SK-N-SH treated with all-trans-retinoic acid at 6 μM for 48 hours (cell line): Measurements from ENCODE around the gene ANP32A.

Experiments
- ATAC-seq: fragments of 200-7000 bp; cut with Tn5 transposase; 3 replicates; pipeline ENCODE4 v1.9.1; 2020; ENCODE audit warnings: mild to moderate bottlenecking, moderate library complexity
- ARNTL ChIP-seq: fragments of 450-650 bp; formaldehyde crosslinking; IDR thresholded peaks from 2 replicates; pipeline ENCODE4 v1.5.0; 2020; ENCODE audit warnings: low read depth, mild to moderate bottlenecking, moderate library complexity, borderline replicate concordance
- BACH2 ChIP-seq: fragments of 250-450 bp; sonication (Bioruptor Pico); IDR thresholded peaks from 2 replicates; pipeline ENCODE4 v1.9.0; 2021; ENCODE audit warnings: mild to moderate bottlenecking, borderline replicate concordance
- CSDC2 ChIP-seq: fragments of 250-450 bp; sonication (Bioruptor Pico); IDR thresholded peaks from 2 replicates; pipeline ENCODE4 v1.5.0; 2020; ENCODE audit warnings: mild to moderate bottlenecking, moderate library complexity
- ESRRG ChIP-seq: fragments of 250-450 bp; sonication (Bioruptor Pico); IDR thresholded peaks from 2 replicates; pipeline ENCODE4 v1.6.1; 2021; ENCODE audit warnings: mild to moderate bottlenecking
- GLIS3 ChIP-seq: fragments of 250-450 bp; sonication (Bioruptor Pico); IDR thresholded peaks from 2 replicates; pipeline ENCODE4 v1.5.0; 2020; ENCODE audit warnings: mild to moderate bottlenecking, moderate library complexity
- ISL1 ChIP-seq: fragments of 250-450 bp; sonication (Bioruptor Pico); IDR thresholded peaks from 2 replicates; pipeline ENCODE4 v2.1.2; 2022; ENCODE audit warnings: mild to moderate bottlenecking, moderate library complexity
- OSR1 ChIP-seq: fragments of 250-450 bp; sonication (Bioruptor Pico); IDR thresholded peaks from 2 replicates; pipeline ENCODE4 v1.8.0; 2022; ENCODE audit warnings: moderate library complexity, mild to moderate bottlenecking, inconsistent platforms
- PPARA ChIP-seq: fragments of 250-450 bp; sonication (Bioruptor Pico); IDR thresholded peaks from 2 replicates; pipeline ENCODE4 v1.5.0; 2020; ENCODE audit warnings: mild to moderate bottlenecking, borderline replicate concordance
- SNAI2 ChIP-seq: fragments of 250-450 bp; sonication (Bioruptor Pico); IDR thresholded peaks from 2 replicates; pipeline ENCODE4 v1.5.0; 2020; ENCODE audit warnings: mild to moderate bottlenecking, moderate library complexity
- TCF4 ChIP-seq: fragments of 250-450 bp; sonication (Bioruptor Pico); IDR thresholded peaks from 2 replicates; pipeline ENCODE4 v1.8.0; 2021; ENCODE audit warnings: mild to moderate bottlenecking, moderate library complexity, borderline replicate concordance
- TOX ChIP-seq: fragments of 250-450 bp; sonication (Bioruptor Pico); IDR thresholded peaks from 2 replicates; pipeline ENCODE4 v1.8.0; 2021; ENCODE audit warnings: mild to moderate bottlenecking, moderate library complexity, borderline replicate concordance
- ZC3H10 ChIP-seq: fragments of 250-450 bp; sonication (Bioruptor Pico); IDR thresholded peaks from 2 replicates; pipeline ENCODE4 v1.5.1; 2021; ENCODE audit warnings: mild to moderate bottlenecking, moderate library complexity
- ZFP3 ChIP-seq: fragments of 250-450 bp; sonication (Bioruptor Pico); IDR thresholded peaks from 2 replicates; pipeline ENCODE4 v1.5.0; 2020; ENCODE audit warnings: mild to moderate bottlenecking, moderate library complexity
- ZFP30 ChIP-seq: fragments of 450-650 bp; formaldehyde crosslinking; IDR thresholded peaks from 2 replicates; pipeline ENCODE4 v1.5.0; 2022; ENCODE audit warnings: mild to moderate bottlenecking, moderate library complexity
- ZNF565 ChIP-seq: fragments of 450-650 bp; formaldehyde crosslinking; conservative IDR thresholded peaks from 2 replicates; pipeline ENCODE4 v1.5.0; 2020; ENCODE audit warnings: low read depth, mild to moderate bottlenecking, moderate library complexity
- ZNF70 ChIP-seq: fragments of 450-650 bp; formaldehyde crosslinking; IDR thresholded peaks from 2 replicates; pipeline ENCODE4 v1.5.0; 2020; ENCODE audit warnings: mild to moderate bottlenecking, moderate library complexity
- ZNF8 ChIP-seq: fragments of 450-650 bp; formaldehyde crosslinking; IDR thresholded peaks from 2 replicates; pipeline ENCODE4 v1.5.0; 2020; ENCODE audit warnings: mild to moderate bottlenecking, moderate library complexity
- TF ChIP-seq, protein P1 (sequence below): fragments of 250-450 bp; sonication (Bioruptor Pico); IDR thresholded peaks from 2 replicates; pipeline ENCODE4 v1.5.1; 2021; ENCODE audit warnings: mild to moderate bottlenecking, moderate library complexity
- TF ChIP-seq, protein P2 (sequence below): fragments of 250-450 bp; sonication (Bioruptor Pico); IDR thresholded peaks from 2 replicates; pipeline ENCODE4 v1.5.1; 2020; ENCODE audit warnings: low read depth, mild to moderate bottlenecking, moderate library complexity
- TF ChIP-seq, protein P3 (sequence below): fragments of 250-450 bp; sonication (Bioruptor Pico); IDR thresholded peaks from 2 replicates; pipeline ENCODE4 v1.8.0; 2020; ENCODE audit warnings: mild to moderate bottlenecking, moderate library complexity, borderline replicate concordance
- TF ChIP-seq, protein P4 (sequence below): fragments of 250-450 bp; sonication (Bioruptor Pico); IDR thresholded peaks from 2 replicates; pipeline ENCODE4 v1.5.0; 2020; ENCODE audit warnings: mild to moderate bottlenecking, moderate library complexity

Gene ANP32A

DNA sequence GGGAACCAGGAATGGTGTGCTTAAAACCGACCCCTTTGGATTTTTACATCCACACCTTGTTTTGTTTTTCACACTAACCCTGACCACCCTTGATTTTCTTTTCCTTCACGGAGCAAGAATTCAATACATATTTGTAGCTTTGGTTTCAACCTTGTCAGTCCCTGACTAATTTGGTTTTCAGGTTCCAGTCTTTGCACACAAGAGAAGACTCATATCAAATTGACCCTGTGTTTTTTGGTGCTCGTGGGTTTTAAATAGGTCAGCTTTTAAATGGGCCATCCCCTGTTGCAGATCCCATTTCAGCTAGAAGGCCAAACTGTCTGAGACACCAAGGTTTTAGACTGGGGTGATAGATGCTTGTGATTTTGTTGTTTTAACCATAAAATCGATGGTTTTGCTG lies 26.4 kb downstream of the ANP32A start:
- ATAC-seq: no peak
- TF ChIP-seq SNAI2 (CRISPR knock-in tag) (no peak), GLIS3 (no peak), OSR1 (CRISPR knock-in tag) (no peak), ZNF8 (CRISPR knock-in tag) (no peak)

DNA sequence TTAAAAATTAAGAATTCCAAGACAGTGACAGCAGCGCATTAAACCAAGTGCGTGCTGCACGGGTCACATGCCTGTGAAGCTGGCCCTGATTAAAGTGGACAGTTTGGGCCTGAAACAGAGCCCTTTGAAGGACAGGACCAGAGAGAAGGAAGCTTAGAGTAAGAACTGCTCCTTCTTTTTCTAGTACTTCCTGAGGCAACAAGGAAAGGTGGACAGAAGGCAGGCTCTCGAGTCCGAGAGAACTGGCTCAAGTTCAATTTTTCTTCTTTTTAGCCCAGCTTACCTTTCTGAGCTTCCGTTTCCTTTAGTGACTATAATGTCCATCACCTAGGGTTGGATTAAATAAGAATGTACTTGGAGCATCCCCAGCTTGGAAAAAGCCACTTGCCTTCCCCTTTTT lies 26.9 kb downstream of the ANP32A start:
- no peak for ATAC-seq
- TF ChIP-seq, protein P1, sequence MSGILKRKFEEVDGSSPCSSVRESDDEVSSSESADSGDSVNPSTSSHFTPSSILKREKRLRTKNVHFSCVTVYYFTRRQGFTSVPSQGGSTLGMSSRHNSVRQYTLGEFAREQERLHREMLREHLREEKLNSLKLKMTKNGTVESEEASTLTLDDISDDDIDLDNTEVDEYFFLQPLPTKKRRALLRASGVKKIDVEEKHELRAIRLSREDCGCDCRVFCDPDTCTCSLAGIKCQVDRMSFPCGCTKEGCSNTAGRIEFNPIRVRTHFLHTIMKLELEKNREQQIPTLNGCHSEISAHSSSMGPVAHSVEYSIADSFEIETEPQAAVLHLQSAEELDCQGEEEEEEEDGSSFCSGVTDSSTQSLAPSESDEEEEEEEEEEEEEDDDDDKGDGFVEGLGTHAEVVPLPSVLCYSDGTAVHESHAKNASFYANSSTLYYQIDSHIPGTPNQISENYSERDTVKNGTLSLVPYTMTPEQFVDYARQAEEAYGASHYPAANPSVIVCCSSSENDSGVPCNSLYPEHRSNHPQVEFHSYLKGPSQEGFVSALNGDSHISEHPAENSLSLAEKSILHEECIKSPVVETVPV (CRISPR knock-in tag): no peak
- TF ChIP-seq ZFP3 (CRISPR knock-in tag) (no peak), ISL1 (CRISPR knock-in tag) (no peak), ZFP30 (CRISPR knock-in tag) (no peak), ARNTL (CRISPR knock-in tag) (no peak), TCF4 (CRISPR knock-in tag) (no peak)
- TF ChIP-seq, protein P2, sequence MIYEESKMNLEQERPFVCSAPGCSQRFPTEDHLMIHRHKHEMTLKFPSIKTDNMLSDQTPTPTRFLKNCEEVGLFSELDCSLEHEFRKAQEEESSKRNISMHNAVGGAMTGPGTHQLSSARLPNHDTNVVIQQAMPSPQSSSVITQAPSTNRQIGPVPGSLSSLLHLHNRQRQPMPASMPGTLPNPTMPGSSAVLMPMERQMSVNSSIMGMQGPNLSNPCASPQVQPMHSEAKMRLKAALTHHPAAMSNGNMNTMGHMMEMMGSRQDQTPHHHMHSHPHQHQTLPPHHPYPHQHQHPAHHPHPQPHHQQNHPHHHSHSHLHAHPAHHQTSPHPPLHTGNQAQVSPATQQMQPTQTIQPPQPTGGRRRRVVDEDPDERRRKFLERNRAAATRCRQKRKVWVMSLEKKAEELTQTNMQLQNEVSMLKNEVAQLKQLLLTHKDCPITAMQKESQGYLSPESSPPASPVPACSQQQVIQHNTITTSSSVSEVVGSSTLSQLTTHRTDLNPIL (CRISPR knock-in tag): no peak
- TF ChIP-seq, protein P3, sequence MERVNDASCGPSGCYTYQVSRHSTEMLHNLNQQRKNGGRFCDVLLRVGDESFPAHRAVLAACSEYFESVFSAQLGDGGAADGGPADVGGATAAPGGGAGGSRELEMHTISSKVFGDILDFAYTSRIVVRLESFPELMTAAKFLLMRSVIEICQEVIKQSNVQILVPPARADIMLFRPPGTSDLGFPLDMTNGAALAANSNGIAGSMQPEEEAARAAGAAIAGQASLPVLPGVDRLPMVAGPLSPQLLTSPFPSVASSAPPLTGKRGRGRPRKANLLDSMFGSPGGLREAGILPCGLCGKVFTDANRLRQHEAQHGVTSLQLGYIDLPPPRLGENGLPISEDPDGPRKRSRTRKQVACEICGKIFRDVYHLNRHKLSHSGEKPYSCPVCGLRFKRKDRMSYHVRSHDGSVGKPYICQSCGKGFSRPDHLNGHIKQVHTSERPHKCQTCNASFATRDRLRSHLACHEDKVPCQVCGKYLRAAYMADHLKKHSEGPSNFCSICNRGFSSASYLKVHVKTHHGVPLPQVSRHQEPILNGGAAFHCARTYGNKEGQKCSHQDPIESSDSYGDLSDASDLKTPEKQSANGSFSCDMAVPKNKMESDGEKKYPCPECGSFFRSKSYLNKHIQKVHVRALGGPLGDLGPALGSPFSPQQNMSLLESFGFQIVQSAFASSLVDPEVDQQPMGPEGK (CRISPR knock-in tag): no peak
- TF ChIP-seq, all 23 proteins: peak for 0

DNA sequence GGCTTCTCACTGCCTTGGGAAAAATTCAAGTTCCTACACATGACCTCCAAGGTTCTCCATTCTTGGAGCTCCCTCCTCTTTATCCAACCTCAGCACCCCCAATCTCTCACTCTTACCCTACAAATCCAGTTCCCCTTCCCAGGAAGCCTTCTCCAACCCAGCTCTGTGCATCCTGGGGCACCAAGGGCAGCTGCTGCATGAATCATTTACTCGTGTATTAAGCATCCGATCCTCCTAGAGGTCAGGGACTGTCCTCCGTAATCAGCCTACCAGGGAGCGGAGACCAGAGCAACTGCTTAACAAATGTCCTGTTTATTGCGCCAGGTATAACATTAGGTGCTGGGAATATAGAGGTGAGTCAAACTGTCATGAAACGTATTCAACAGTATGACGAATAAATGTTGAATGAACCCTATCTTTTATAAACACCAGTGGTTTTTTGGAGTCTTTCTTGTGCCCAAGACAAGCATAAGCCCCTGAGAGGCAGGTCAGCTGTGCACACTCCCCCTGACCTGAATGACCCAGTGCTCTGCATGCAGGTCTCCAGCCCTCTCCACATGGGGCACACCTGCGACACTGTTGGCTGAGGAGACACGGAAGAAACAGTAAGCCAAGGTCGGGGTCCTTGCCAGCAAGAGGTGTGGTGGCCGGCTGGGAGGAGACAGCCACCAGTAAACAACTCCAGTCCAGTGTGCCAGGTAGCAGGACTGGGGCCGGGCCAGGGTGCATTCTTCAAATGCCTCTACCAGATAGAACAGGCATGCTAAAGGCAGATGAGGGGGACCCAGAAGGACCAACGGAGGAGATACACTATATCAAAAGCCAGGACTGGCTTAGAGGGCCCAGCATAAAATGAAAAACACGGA lies 27.6 kb downstream of the ANP32A start:
- ATAC-seq: no peak
- TF ChIP-seq CSDC2 (CRISPR knock-in tag) (no peak), ZNF565 (CRISPR knock-in tag) (no peak), GLIS3 (no peak), ZNF70 (CRISPR knock-in tag) (no peak), SNAI2 (CRISPR knock-in tag) (no peak), BACH2 (CRISPR knock-in tag) (no peak), ESRRG (CRISPR knock-in tag) (no peak), TOX (CRISPR knock-in tag) (no peak), TCF4 (CRISPR knock-in tag) (no peak), ISL1 (CRISPR knock-in tag) (no peak), ZNF8 (CRISPR knock-in tag) (no peak), ZC3H10 (CRISPR knock-in tag) (no peak), ARNTL (CRISPR knock-in tag) (no peak), OSR1 (CRISPR knock-in tag) (no peak), PPARA (no peak), ZFP30 (CRISPR knock-in tag) (no peak)
- TF ChIP-seq, protein P4, sequence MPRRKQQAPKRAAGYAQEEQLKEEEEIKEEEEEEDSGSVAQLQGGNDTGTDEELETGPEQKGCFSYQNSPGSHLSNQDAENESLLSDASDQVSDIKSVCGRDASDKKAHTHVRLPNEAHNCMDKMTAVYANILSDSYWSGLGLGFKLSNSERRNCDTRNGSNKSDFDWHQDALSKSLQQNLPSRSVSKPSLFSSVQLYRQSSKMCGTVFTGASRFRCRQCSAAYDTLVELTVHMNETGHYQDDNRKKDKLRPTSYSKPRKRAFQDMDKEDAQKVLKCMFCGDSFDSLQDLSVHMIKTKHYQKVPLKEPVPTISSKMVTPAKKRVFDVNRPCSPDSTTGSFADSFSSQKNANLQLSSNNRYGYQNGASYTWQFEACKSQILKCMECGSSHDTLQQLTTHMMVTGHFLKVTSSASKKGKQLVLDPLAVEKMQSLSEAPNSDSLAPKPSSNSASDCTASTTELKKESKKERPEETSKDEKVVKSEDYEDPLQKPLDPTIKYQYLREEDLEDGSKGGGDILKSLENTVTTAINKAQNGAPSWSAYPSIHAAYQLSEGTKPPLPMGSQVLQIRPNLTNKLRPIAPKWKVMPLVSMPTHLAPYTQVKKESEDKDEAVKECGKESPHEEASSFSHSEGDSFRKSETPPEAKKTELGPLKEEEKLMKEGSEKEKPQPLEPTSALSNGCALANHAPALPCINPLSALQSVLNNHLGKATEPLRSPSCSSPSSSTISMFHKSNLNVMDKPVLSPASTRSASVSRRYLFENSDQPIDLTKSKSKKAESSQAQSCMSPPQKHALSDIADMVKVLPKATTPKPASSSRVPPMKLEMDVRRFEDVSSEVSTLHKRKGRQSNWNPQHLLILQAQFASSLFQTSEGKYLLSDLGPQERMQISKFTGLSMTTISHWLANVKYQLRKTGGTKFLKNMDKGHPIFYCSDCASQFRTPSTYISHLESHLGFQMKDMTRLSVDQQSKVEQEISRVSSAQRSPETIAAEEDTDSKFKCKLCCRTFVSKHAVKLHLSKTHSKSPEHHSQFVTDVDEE (CRISPR knock-in tag): no peak
- TF ChIP-seq, protein P2 (CRISPR knock-in tag): no peak
- TF ChIP-seq, protein P1 (CRISPR knock-in tag): no peak
- TF ChIP-seq, protein P3 (CRISPR knock-in tag): no peak
